NT2/D1 (cell line): ENCODE results near the gene MED13.
"Not testable (repeated sequence)": the region's sequence is repeated elsewhere in the genome, so short reads cannot be mapped to it uniquely, and the experiment has no call there.

Experiments used
- DNase-seq: peaks from one replicate; pipeline ENCODE4 v3.0.0-alpha.2; 2011; ENCODE audit warnings: low read depth, low spot score
- H3K27me3 ChIP-seq: 2 replicates; pipeline ENCODE4 v1.6.0; 2011; ENCODE audit warnings: mild to moderate bottlenecking; ENCODE audit not compliant: insufficient read length, insufficient read depth
- H3K36me3 ChIP-seq: 2 replicates; pipeline ENCODE4 v1.6.1; 2011; ENCODE audit warnings: mild to moderate bottlenecking, low read length, mixed read lengths; ENCODE audit not compliant: insufficient read depth, insufficient read length
- H3K4me1 ChIP-seq: 2 replicates; pipeline ENCODE4 v1.5.1; 2011; ENCODE audit not compliant: insufficient read depth, insufficient read length
- H3K4me3 ChIP-seq: 2 replicates; pipeline ENCODE4 v1.5.1; 2011; ENCODE audit warnings: low read depth; ENCODE audit not compliant: insufficient read length
- H3K9ac ChIP-seq: 2 replicates; pipeline ENCODE4 v1.6.0; 2011; ENCODE audit warnings: low read depth; ENCODE audit not compliant: insufficient read length
- H3K9me3 ChIP-seq: 2 replicates; pipeline ENCODE4 v1.5.1; 2011; ENCODE audit warnings: mild to moderate bottlenecking, low read length; ENCODE audit not compliant: insufficient read depth
- SUZ12 ChIP-seq: IDR thresholded peaks from 2 replicates; pipeline ENCODE4 v1.6.1; 2011; ENCODE audit not compliant: insufficient read length, insufficient read depth; ENCODE audit errors: extremely low read depth
- YY1 ChIP-seq: IDR thresholded peaks from 2 replicates; pipeline ENCODE4 v1.6.1; 2011; ENCODE audit not compliant: insufficient read length, insufficient read depth
- ZNF274 ChIP-seq: IDR thresholded peaks from 2 replicates; pipeline ENCODE4 v1.6.1; 2011; ENCODE audit warnings: mild to moderate bottlenecking, low read depth, low read length

MED13 gene

GRCh38 chr17:62076864-62077788, 12.0 kb upstream of the MED13 start:
- peaks cover 12% of the 10 kb centered on the region; the same call in 1 of the 2 replicates for H3K9me3 ChIP-seq
- H3K36me3 ChIP-seq, result no peaks in the 10 kb centered on the region
- H3K4me3 ChIP-seq, result no peak overlapping the region
- no peak overlapping the region for H3K9ac ChIP-seq
- H3K4me1 ChIP-seq, result no peaks in the 10 kb centered on the region
- TF ChIP-seq SUZ12 (no peak), YY1 (no peak), ZNF274 (no peak)
- H3K27me3 ChIP-seq, result no peaks in the 10 kb centered on the region
- DNase-seq, result no peak

- Histone ChIP-seq H3K4me1 (no peaks in the 10 kb centered on the region), H3K27me3 (no peaks in the 10 kb centered on the region)
Measured at GRCh38 chr17:62075308-62075815, 10.3 kb upstream of the MED13 start.

GRCh38 chr17:62073993-62074392, 8.9 kb upstream of the MED13 start:
- Histone ChIP-seq H3K36me3 (no peaks in the 10 kb centered on the region), H3K9me3 (peaks cover 12% of the 10 kb centered on the region; the same call in 1 of the 2 replicates), H3K4me1 (no peaks in the 10 kb centered on the region), H3K9ac (no peak overlapping the region), H3K4me3 (no peak overlapping the region), H3K27me3 (no peaks in the 10 kb centered on the region)
- no peak for DNase-seq
- no peak for TF ChIP-seq ZNF274

More at GRCh38 chr17:62075308-62075815, 10.3 kb upstream of the MED13 start:
- H3K9me3 ChIP-seq, result peaks cover 12% of the 10 kb centered on the region; the same call in 1 of the 2 replicates
- TF ChIP-seq ZNF274 (no peak), YY1 (no peak), SUZ12 (no peak)
- DNase-seq, result no peak
- no peaks in the 10 kb centered on the region for H3K36me3 ChIP-seq
- H3K9ac ChIP-seq, result no peak overlapping the region
- no peak overlapping the region for H3K4me3 ChIP-seq

- not testable (repeated sequence) for H3K9me3 ChIP-seq, H3K27me3 ChIP-seq, H3K4me3 ChIP-seq, H3K4me1 ChIP-seq, H3K9ac ChIP-seq, H3K36me3 ChIP-seq, DNase-seq
Measured at GRCh38 chr17:62072855-62073254, 7.8 kb upstream of the MED13 start.

- TF ChIP-seq ZNF274, result no peak
- TF ChIP-seq SUZ12, result no peak
- no peak for TF ChIP-seq YY1
- no peak for DNase-seq
- Histone ChIP-seq H3K4me1 (no peaks in the 10 kb centered on the region), H3K27me3 (peaks cover 6% of the 10 kb centered on the region), H3K9ac (no peak overlapping the region), H3K9me3 (no peaks in the 10 kb centered on the region), H3K4me3 (no peak overlapping the region), H3K36me3 (no peaks in the 10 kb centered on the region)
Measured at GRCh38 chr17:62070900-62071299, 5.8 kb upstream of the MED13 start.

- Histone ChIP-seq H3K9ac (no peak overlapping the region), H3K27me3 (peaks cover 6% of the 10 kb centered on the region)
- no peak for DNase-seq
Measured at GRCh38 chr17:62067165-62068145, 2.4 kb upstream of the MED13 start.

More at GRCh38 chr17:62067165-62068145, 2.4 kb upstream of the MED13 start:
- H3K9me3 ChIP-seq, result no peaks in the 10 kb centered on the region
- no peak overlapping the region for H3K4me3 ChIP-seq
- TF ChIP-seq ZNF274 (no peak), SUZ12 (no peak), YY1 (no peak)
- peaks cover 15% of the 10 kb centered on the region for H3K36me3 ChIP-seq
- H3K4me1 ChIP-seq, result no peaks in the 10 kb centered on the region
